CD4-positive, alpha-beta T cell treated with Interferon gamma for 1 hour (primary cell): ENCODE results near the gene BRD3OS.

Experiments
- DNase-seq: peaks from one replicate; pipeline ENCODE4 v3.0.0-alpha.2; 2020

The BRD3OS gene

DNA sequence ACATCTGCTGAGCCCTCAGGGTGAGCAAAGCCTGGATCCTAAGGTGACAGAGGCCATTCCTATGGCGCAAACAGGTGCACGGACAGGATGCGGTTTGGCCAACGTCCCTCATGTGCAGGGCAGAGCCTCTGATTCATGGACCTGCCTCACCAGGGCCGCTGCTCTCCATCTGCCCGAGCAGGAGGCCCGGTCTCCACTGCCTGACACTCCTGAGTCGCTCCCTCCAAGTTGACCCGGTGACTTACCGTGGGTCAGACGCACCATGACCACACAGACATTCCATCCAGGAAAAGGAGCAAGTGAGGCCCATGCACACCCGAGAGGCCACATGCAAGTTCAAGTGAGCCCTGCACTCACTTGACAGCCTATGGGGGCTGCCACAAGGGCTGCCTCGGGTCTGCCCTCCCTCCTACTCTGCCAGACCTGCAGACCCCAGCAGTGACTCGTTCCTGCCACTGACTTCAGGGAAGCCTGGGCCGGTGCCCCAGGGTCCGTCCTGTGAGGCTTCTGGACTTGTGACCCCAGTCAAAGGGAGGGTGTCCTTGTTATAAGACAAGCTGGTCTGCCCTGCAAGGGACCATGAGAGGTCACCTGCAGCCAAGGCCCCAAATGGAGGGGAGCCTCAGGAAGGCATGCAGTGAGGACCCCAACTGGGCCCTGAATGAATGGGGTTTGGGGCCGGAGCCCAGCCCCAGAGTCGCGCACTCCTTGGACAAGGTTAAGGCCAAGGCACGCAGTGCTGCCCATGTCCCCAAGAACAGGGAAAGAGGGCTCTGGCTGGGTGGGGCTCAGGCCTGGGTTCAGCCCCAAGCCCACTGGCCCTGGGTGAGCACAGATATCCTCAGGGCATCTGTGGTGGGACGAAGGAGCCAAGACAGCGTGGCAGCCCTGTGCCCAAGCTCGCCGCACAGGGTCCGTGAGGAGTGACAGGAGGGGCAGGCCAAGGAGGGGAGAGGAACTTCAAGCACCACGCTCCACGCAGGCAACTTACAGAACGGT, 10.1 kb downstream of the BRD3OS start:
- DNase-seq = no peak

GRCh38 chr9:134036130-134036529, 10.8 kb downstream of the BRD3OS start:
- no peak for DNase-seq

- no peak for DNase-seq
Observed at GRCh38 chr9:134037641-134038040, 12.4 kb downstream of the BRD3OS start.

GRCh38 chr9:134039386-134040175, 14.3 kb downstream of the BRD3OS start:
- no peak for DNase-seq

GRCh38 chr9:134040176-134040565, 14.9 kb downstream of the BRD3OS start:
- no peak for DNase-seq

GRCh38 chr9:134040781-134041648, 15.7 kb downstream of the BRD3OS start:
- DNase-seq = no peak

DNA sequence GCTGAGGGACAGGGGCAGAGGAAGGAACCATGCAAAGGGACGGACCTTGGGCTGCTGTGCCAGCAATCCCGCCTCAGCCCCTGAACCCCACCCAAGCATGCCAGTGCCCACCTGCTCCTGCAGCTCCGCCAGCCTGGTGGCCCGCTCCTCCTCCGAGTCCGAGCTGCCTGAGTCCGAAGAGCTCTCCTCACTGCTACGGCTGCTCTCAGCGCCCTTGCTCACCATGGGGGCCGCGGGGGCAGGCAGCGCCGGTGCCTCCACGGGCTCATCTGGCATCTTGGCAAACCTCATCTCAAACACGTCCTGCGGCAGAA, 16.3 kb downstream of the BRD3OS start:
- no peak for DNase-seq

DNA sequence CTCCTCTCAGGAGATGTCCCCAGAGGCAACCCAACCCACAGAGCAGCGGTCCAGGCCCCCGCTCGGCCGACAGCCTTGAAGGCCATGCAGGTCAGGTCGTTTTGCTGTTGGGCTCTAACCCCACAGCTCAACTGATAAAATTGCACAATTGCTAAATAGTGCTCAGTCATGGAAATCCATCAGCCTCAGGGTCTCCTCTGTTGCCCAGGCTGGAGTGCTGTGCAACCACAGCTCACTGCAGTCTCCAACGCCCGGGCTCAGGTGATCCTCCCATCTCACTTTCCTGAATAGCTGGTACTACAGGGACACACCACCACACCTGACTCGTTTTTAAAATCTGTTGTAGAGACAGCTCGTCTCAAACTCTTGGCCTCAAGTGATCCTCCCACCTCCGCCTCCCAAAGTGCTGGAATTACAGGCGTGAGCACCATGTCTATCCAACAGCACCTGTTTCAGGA, 18.3 kb downstream of the BRD3OS start:
- DNase-seq = no peak

DNA sequence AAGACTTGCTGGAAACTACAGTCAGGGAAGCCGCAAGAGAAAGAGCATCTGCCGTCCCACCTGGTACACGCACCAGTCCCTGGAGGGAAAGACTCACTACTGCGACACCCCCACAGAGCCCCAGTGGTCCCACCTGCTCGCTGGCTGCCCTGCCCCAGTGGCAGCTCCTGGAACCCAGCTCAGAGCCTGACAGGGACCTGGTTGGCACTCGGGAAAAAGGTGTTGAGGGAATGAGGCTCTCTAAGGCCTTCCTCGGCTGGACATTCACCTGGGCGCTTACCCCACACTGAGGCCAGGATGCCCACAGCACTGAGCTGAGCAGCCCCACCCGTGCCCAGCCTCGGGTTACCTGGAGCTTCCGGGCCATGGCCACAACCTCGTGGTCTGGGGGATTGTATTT, 19.7 kb downstream of the BRD3OS start:
- DNase-seq = no peak

- DNase-seq = no peak
Observed at GRCh38 chr9:134045841-134046544, 20.7 kb downstream of the BRD3OS start.

- DNase-seq = no peak
Observed at GRCh38 chr9:134046894-134047681, 21.8 kb downstream of the BRD3OS start.

DNA sequence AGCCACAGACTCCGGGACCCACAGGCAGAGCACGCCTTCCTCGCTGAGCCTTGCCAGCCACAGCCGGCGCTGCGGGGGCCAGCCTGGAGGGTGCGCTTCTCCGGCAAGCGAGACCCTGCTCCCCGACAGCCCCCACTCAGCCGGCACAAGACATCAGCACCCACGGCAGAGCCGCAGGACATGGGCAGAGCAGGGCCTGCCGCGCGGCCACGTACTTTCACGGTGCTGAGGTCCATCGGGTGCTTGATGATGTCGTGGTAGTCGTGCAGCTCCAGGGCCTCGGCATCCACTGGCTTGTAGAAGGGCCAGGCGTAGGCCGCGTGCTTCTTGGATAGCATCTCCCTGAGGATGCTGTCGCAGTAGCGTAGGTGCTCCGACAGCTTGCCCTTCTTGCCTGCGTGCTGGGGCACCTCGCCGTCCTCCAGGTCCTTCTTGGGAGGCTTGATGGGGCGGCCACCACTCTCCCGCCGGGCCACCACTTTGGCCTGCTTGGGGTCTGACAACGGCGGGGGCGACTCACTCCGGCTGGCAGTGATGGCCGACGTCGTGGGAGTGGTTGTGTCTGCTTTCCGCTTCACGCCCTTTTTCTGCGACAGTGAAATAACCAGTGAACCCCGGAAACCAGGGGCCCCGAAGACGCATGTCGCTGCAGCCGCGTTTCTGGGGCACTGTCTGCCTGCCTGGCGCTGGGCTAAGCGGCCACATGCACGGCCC, 22.7 kb downstream of the BRD3OS start:
- no peak for DNase-seq

DNA sequence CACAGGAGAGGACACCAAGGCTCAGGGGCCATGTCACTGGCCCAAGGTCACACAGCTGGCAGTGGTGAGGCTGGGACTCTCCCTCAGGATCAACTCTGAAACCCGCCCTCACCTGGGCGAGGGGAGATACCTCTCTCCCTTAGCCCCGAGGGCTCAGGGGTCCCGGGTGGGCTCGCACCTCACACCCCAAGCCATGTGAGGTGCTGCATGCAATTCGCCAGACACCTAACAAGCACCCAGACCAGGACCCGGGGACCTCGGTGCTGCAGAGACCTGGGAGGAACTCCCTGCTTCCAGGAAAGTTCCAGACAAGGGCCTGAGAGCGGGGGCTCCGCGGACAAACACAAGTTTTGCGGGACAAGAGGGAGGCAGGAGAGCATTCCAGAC, 23.3 kb downstream of the BRD3OS start:
- DNase-seq = no peak

DNA sequence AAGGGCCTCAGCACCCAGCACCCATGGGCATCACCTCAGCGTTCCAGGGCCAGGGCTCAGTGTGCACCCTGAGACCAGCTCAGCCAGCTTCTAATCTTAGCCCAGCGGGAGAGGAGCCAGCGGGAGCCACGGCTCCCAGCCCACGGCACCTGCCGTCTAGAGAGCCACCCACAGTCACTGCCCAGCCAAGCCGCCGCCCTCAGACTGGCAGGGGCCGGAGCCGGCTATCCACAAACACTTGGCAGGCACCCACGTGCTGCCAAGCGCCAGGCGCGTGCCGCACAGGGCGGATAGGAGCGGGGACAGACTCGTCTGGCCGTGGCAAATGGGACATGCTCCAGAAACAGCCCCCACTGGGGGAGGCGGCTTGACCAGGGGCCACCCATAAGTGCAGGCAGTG, 24.0 kb downstream of the BRD3OS start:
- DNase-seq = no peak

DNA sequence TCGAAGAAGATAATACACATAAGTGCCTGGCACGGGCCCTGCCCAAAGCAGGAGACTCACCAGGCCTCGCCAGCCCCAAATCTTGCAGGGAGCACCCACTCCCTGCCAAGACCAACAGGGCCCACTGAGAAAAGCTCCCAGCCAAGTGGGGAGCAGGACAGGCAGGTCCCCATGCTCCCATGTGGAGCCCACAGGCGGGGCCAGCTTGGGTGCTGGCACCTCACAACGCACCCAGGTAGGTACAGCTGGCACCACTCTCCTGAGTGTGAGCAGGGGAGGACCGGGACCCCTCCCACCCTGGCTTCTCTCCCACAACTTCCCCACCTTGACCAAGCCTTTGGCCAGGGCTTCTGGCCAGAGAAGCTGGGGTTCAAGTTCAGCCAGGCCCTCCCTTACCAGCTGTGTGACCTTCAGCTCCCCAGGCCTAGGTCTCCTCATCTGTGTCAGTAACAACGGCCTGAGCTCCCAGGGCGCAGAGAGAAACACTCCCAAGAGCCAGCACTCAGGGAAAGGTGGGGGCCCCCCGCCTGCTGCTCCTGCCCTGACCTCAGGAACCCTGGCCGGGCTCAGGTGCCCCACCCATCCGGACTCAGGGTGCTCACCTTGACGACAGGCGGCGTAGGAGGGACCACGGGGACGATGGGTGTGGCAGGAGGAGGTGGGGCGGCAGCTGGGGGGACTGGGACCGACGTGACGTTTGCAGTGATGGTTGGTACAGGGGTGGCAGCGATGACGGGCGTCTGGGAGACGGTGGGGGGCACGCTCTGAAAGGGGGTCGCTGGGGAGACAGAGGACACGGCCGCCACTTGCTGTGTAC, 24.7 kb downstream of the BRD3OS start:
- no peak for DNase-seq

- no peak for DNase-seq
Observed at GRCh38 chr9:134050726-134051125, 25.4 kb downstream of the BRD3OS start.

GRCh38 chr9:134051319-134051718, 26.0 kb downstream of the BRD3OS start:
- DNase-seq = no peak

DNA sequence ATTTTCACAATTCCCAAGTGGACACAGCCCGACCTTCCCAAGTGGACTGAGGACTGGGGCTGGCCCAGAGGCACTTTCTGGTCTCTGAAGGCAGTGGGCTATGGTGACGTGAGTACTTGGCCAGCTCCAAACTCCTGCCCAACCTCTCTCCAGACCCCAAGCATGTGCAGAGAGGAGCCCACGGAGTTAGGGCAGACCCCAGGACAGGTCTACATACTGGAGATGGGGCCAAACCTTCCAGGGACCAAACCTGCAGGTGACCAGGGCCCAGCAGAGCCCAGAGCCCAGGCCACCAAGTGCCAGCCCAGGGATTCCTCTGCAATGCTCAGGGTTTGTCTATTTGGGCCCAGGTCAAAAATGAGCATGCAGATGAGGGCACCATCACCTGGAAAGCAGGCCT, 27.2 kb downstream of the BRD3OS start:
- no peak for DNase-seq

- DNase-seq = no peak
Observed at GRCh38 chr9:134052941-134053340, 27.7 kb downstream of the BRD3OS start.

DNA sequence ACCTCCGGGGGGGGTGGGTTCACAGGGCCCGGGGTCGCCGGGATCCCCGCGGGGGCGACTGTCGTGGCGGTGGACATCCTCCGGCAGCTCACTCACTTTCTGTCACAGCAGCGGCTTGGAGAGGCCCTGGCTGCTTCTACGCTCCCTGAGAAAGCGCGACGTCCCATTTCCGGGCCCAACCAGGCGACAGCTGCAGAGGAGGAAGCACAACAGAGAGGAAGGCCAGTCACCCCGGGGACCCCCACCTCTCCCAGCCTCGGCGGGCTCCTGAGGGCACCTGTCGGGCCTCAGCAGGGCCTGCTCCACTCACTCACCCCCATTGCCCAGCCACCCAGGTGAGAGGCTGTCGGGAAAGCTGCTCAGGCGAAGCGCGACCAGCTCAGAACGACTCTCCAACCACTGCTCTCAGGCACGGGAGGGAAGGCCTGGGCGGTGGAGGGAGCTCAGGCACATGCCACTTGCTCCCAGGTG, 28.2 kb downstream of the BRD3OS start:
- DNase-seq = no peak
